ENCODE data around the gene NRP2.

Gene NRP2

GRCh38 chr2:205660521-205661124 is 21.7 kb upstream of the NRP2 start:
- no peak for DNase-seq (ENCODE audit: low read depth in 3 of 3)

GRCh38 chr2:205661281-205661680 is 21.0 kb upstream of the NRP2 start:
- DNase-seq (ENCODE audit: low read depth in 3 of 3) = no peak

GRCh38 chr2:205662206-205662965 is 19.9 kb upstream of the NRP2 start:
- no peak for DNase-seq (ENCODE audit: low read depth in 3 of 3)

- DNase-seq (ENCODE audit: low read depth in 3 of 3) = no peak
Observed at GRCh38 chr2:205665791-205666190, 16.5 kb upstream of the NRP2 start.

- DNase-seq (ENCODE audit: low read depth in 3 of 3) = no peak
Observed at GRCh38 chr2:205670292-205670691, 12.0 kb upstream of the NRP2 start.

GRCh38 chr2:205673312-205673711 is 9.0 kb upstream of the NRP2 start:
- DNase-seq (ENCODE audit: low read depth in 3 of 3) = no peak

GRCh38 chr2:205675861-205676516 is 6.3 kb upstream of the NRP2 start:
- DNase-seq (ENCODE audit: low read depth in 3 of 3) = no peak

GRCh38 chr2:205678541-205679142 is 3.7 kb upstream of the NRP2 start:
- no peak for DNase-seq (ENCODE audit: low read depth in 3 of 3)

- DNase-seq (ENCODE audit: low read depth in 3 of 3) = no peak
Observed at GRCh38 chr2:205679410-205680009, 2.8 kb upstream of the NRP2 start.

GRCh38 chr2:205680067-205680466 is 2.2 kb upstream of the NRP2 start:
- DNase-seq (ENCODE audit: low read depth in 3 of 3) = no peak

- DNase-seq (ENCODE audit: low read depth in 3 of 3) = no peak
Observed at GRCh38 chr2:205680903-205681302, 1.4 kb upstream of the NRP2 start.

GRCh38 chr2:205681401-205682238 is 681 bp upstream of the NRP2 start:
- no peak for DNase-seq (ENCODE audit: low read depth in 3 of 3)

GRCh38 chr2:205682971-205683501 is 735 bp downstream of the NRP2 start:
- DNase-seq (ENCODE audit: low read depth in 3 of 3) = no peak

- no peak for DNase-seq (ENCODE audit: low read depth in 3 of 3)
Observed at GRCh38 chr2:205683502-205684367, 1.4 kb downstream of the NRP2 start.

GRCh38 chr2:205684871-205685313 is 2.6 kb downstream of the NRP2 start:
- no peak for DNase-seq (ENCODE audit: low read depth in 3 of 3)

GRCh38 chr2:205685314-205686055 is 3.2 kb downstream of the NRP2 start:
- DNase-seq (ENCODE audit: low read depth in 3 of 3) = no peak

GRCh38 chr2:205686056-205686782 is 3.9 kb downstream of the NRP2 start:
- DNase-seq (ENCODE audit: low read depth in 3 of 3) = no peak

- no peak for DNase-seq (ENCODE audit: low read depth in 3 of 3)
Observed at GRCh38 chr2:205686783-205687640, 4.7 kb downstream of the NRP2 start.

All from stimulated activated CD4-positive, alpha-beta T cell treated with anti-CD3 and anti-CD28 coated beads, TNF-alpha, amount 100 ng/mL, for 48 hours (primary cell).